Hematopoietic multipotent progenitor cell (in vitro differentiated cells): ENCODE results near the gene SLC25A22. TPM values are rescaled to one million over a fixed set of nuclear protein-coding genes. Genes with fewer than 3 reads are reported as not detected.

Source experiments
- DNase-seq, 3 donors: peaks; one replicate each; pipeline ENCODE4 v3.0.0-alpha.2; 2011 to 2015; ENCODE audit warnings: low read depth in 2 of 3, low spot score in 2 of 3
- total RNA-seq: library from RNA; depleted of rRNA; stranded (reverse); fragments of >200 nt; gene quantifications from one replicate; pipeline ENCODE4 v1.2.3, GENCODE V29; 2012

The SLC25A22 gene
- total RNA-seq, 1 donor = 12.1 TPM

DNA sequence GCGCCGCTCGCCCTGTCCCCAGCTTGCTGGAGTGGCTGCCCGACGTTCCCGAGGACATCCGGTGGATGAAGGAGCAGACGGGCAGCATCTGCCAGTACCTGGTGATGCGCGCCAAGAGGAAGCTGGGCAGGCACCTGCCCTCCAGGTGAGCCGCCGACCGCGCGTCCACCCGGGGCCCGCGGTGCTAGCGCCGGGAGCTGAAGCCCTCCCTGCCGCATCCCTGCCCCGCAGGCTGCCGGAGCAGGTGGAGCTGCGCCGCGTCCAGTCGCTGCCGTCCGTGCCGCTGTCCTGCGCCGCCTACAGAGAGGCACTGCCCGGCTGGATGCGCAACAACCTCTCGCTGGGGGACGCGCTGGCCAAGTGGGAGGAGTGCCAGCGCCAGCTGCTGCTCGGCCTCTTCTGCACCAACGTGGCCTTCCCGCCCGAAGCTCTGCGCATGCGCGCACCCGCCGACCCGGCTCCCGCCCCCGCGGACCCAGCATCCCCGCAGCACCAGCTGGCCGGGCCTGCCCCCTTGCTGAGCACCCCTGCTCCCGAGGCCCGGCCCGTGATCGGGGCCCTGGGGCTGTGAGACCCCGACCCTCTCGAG is 26.3 kb upstream of the SLC25A22 start:
- no peak for DNase-seq

DNA sequence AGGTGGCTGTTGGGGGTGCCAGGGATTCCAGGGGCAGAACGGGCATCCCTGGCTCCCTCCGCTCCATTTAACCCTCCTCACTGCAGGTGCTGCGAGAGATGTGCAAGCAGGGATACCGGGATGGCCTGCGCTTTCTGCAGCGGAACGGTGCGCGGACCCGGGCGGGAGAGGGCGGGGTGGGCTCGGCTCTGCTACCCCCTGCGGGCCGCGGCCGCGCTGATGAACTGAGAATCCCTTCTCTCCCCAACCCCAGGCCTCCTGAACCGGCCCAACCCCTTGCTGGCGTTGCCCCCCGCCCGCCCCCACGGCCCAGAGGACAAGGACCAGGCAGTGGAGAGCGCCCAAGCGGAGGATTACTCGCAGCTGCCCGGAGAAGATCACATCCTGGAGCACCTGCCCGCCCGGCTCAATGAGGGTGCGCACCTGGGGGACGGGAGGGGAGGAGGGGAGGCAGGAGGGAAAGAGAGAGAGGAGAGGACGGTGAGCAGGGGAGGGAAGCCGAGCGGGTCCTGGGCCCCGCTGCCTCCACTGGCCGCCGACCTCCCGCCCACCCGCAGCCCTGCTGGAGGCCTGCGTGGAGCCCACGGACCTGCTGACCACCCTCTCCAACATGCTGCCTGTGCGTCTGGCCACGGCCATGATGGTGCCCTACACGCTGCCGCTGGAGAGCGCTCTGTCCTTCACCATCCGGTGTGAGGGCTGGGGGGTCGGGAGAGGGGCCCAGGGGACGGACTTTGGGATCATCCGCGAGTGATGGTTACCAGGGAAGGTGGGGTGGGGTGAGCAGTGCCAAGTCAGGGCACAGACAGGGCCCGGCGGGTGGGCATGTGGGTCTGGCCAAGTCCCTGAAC is 25.6 kb upstream of the SLC25A22 start:
- DNase-seq = no peak

GRCh38 chr11:821512-822371 is 23.7 kb upstream of the SLC25A22 start:
- peak in 1 of 3 donors; percentile 58 for DNase-seq

DNA sequence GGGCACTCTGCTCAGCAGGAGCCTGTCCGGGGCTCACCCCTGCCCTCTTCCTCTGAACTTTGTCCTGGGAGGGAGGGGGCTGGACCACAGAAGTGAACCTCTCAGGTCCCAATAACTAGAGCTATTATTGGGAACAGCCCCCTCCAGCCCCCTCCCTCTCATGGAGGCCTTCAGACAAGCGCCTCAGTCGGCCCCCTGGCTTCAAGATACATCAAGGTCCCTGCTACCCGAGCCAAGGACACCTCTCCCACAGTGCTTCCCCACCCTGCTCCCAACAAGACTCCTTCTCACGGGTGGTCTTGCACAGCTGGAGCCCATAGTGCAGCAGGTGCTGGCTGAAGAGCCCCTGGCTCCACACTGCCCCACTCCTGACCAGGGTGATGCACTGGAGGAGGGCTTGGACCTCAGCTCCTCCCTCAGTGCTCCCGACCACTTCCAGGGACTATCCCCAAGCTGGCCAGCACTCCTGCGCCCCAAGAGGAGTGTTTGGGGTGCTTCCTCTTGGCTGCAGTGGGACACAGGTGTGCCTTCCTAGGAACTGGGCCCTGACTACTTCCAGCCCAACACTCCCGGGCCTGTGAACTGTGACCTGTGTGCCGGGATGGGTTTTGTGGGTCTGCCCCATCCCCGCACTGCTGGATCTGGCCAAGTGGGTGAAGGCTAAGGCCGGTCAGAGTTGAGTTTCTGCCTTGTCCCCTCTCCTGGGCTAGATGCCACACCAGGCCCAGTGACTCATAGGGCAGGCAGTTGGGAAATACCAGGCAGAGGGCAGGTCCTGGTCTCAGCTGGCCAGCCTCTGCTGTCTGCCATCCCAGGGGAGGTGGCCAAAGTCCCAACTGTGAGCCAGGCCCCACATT is 22.8 kb upstream of the SLC25A22 start:
- no peak for DNase-seq

GRCh38 chr11:819943-820649 is 22.0 kb upstream of the SLC25A22 start:
- peak; percentile 73 to 96 (median 93) for DNase-seq

GRCh38 chr11:819129-819931 is 21.2 kb upstream of the SLC25A22 start:
- peak; percentile 85 to 94 (median 89) for DNase-seq

DNA sequence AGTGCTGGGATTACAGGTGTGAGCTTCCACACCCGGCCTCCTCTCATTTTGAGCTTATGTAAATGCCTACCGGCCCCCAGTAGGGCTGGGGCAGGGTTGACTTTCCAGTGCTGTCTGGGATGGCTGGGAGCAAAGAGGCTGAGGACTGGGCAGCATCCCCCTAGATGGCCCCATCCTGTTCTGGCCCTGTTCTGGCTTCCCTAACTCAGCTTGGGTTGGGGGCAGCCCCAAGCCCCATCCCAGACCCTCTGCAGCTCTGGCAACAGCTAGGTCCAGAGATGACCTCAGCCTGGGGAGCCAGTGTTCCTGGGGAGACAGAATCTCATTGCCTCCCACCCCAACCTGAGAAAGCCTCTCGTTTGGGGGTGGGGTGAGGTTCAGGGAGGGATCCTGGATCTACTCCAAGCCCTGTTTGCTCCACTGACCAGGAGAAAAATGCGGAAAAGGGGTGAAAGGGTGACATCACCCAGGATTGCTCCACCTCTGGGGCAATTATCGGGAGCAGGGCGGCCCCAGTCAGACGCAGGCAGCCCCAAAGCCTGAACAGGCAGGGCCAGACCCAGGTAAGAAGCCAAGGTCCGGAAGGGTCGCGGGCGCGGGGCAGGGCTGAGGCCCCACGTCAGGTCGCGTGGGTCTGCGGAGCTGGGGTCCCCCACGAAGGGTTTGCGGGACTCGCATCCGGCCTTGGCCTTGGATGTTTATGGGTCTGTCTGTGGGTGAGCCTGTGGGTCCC is 20.5 kb upstream of the SLC25A22 start, which contains the start of gene PNPLA2:
PNPLA2 (plus strand) TSS at position 519 of the 733 bp plus-strand sequence. CDS start 805 bp downstream, outside the sequence.
- no peak for DNase-seq

GRCh38 chr11:816433-816779 is 18.3 kb upstream of the SLC25A22 start:
- DNase-seq = no peak

GRCh38 chr11:815675-816432 is 17.8 kb upstream of the SLC25A22 start:
- no peak for DNase-seq

GRCh38 chr11:813456-814096 is 15.5 kb upstream of the SLC25A22 start:
- DNase-seq = no peak

DNA sequence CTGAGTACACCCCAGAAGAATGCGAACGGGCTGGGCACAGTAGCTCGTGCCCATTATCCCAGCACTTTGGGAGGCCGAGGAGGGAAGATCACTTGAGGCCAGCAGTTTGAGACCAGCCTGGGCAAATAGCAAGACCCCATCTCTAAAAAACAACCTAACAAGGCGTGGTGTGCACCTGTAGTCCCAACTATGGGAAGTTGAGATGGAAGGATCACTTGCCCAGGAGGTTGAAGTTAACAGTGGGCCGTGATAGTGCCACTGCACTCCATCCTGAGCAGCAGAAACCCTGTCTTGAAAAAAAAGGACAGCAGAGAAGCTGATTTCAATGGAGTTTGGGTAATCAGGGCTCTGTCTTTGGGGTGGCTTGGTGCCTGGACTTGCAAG is 15.0 kb upstream of the SLC25A22 start:
- no peak for DNase-seq

DNA sequence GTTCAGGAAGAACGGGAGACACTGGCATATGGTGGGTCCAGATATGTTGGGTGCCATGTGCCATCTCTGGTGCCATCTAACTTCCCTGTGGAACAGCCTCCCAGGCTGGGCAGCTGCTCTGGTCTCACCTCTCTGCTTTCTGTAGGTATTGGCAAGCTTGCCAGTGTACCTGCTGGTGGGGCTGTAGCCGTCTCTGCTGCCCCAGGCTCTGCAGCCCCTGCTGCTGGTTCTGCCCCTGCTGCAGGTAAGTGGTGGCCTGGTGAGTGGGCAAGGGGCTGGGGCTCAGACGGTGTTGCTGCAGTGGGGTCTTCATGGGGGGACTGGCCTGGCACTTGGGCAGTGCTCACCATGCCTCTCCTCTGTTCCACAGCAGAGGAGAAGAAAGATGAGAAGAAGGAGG is 14.3 kb upstream of the SLC25A22 start:
- DNase-seq = no peak

GRCh38 chr11:811446-812245 is 13.6 kb upstream of the SLC25A22 start:
- no peak for DNase-seq

- no peak for DNase-seq
Measured at GRCh38 chr11:810040-810567, 12.0 kb upstream of the SLC25A22 start.

DNA sequence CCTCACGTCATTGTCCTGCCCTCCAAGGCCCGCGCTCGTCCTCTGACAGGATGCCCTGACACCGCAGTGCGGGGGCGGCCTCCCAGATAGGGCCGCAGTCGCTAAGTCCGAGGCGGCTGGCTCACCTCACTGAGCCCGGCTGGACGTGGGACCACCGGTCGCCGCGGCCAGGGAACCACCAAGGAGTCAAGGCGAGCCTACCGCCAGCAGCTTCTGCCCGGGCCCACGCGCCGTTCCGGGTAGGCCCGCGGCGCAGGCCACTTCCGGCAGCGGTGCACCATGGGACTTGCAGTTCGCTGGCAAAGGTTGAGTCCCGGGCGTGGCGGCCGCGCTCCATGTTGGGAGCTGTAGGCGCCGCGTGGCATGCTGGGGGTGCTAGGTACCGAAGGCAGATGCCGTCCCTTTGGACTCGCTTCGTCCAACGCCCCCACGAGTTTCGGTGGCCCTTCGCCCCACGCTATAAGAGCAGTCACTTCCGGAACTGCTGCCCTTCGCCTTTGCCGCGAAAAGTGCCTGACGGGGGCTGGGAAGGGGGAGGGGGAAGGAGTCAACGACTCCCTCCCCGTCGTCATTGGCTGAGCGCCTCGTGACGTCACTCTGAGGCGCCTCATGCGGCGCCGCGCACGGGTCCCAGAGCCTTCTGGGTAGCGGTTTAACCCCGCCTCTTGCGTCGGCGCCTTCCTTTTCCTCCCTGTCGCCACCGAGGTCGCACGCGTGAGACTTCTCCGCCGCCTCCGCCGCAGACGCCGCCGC is 11.4 kb upstream of the SLC25A22 start, which contains the start of gene RPLP2:
RPLP2 (plus strand) TSS at position 681 of the 753 bp plus-strand sequence. CDS start 268 bp downstream, outside the sequence.
- DNase-seq = peak; percentile 97 to 100 (median 98)
